H1 (cell line): ENCODE measurements around the gene R3HDML. TPM values are rescaled to one million over a fixed set of nuclear protein-coding genes. Genes with fewer than 3 reads are reported as not detected.

Experiments
- CHD2 ChIP-seq: IDR thresholded peaks from 2 replicates; pipeline ENCODE4 v1.6.1; 2012; ENCODE audit warnings: low read length, improper control_type of control experiment
- polyA plus RNA-seq, 7 experiments: library from polyadenylated mRNA; depleted of rRNA in 3 of 7; stranded (reverse) in 5 of 7; unstranded in 2 of 7; fragments of >200 nt in 5 of 7; fragments of 200-250 nt in 2 of 7; gene quantifications; 1 replicate in 5 of 7; 2 replicates in 1 of 7; 4 replicates in 1 of 7; pipeline versions ENCODE4 v1.2.1 to v1.2.3, GENCODE V29; 2011 to 2013; ENCODE audit warnings: missing spikeins in 2 of 7, mixed read lengths in 2 of 7
- total RNA-seq: library from RNA; stranded (reverse); fragmentation: NEBNext Ultra II Directional; extraction: Animal tissue kit (Norgen Biotek cat#: 25700); gene quantifications from 2 replicates; pipeline ENCODE4 v1.2.1, GENCODE V29; 2021
- TF ChIP-seq, protein P1 (sequence below): fragments of 300-600 bp; sonication (generic); IDR thresholded peaks from 2 replicates; pipeline ENCODE4 v1.7.1; 2012; ENCODE audit warnings: low read length, moderate library complexity, mild to moderate bottlenecking, inconsistent platforms; ENCODE audit not compliant: insufficient replicate concordance

The R3HDML gene
- total and polyA plus RNA-seq, 2 of the 8 experiments (the other 6 are each of a cell fraction or from before 2014, with no cell fraction given), result not detected

DNA sequence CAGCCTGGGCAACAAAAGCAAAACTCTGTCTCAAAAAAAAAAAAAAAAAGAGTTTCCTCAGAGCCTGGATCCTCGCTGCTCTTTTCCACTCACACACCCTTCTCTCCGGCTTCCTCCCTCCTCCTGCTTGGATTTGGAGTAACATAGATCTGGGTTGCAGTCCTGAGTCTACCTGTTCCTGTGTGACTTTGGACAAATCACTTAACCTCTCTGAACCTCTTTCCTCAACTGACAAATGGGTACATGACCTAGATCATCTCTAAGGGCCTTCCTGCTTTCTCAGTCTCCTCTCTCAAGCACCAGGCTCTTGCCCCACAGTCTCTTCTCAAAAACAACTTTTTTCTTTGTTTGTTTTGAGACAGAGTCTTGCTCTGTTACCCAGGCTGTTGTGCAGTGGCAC is 5.6 kb upstream of the R3HDML start (continued):
- TF ChIP-seq, protein P1, sequence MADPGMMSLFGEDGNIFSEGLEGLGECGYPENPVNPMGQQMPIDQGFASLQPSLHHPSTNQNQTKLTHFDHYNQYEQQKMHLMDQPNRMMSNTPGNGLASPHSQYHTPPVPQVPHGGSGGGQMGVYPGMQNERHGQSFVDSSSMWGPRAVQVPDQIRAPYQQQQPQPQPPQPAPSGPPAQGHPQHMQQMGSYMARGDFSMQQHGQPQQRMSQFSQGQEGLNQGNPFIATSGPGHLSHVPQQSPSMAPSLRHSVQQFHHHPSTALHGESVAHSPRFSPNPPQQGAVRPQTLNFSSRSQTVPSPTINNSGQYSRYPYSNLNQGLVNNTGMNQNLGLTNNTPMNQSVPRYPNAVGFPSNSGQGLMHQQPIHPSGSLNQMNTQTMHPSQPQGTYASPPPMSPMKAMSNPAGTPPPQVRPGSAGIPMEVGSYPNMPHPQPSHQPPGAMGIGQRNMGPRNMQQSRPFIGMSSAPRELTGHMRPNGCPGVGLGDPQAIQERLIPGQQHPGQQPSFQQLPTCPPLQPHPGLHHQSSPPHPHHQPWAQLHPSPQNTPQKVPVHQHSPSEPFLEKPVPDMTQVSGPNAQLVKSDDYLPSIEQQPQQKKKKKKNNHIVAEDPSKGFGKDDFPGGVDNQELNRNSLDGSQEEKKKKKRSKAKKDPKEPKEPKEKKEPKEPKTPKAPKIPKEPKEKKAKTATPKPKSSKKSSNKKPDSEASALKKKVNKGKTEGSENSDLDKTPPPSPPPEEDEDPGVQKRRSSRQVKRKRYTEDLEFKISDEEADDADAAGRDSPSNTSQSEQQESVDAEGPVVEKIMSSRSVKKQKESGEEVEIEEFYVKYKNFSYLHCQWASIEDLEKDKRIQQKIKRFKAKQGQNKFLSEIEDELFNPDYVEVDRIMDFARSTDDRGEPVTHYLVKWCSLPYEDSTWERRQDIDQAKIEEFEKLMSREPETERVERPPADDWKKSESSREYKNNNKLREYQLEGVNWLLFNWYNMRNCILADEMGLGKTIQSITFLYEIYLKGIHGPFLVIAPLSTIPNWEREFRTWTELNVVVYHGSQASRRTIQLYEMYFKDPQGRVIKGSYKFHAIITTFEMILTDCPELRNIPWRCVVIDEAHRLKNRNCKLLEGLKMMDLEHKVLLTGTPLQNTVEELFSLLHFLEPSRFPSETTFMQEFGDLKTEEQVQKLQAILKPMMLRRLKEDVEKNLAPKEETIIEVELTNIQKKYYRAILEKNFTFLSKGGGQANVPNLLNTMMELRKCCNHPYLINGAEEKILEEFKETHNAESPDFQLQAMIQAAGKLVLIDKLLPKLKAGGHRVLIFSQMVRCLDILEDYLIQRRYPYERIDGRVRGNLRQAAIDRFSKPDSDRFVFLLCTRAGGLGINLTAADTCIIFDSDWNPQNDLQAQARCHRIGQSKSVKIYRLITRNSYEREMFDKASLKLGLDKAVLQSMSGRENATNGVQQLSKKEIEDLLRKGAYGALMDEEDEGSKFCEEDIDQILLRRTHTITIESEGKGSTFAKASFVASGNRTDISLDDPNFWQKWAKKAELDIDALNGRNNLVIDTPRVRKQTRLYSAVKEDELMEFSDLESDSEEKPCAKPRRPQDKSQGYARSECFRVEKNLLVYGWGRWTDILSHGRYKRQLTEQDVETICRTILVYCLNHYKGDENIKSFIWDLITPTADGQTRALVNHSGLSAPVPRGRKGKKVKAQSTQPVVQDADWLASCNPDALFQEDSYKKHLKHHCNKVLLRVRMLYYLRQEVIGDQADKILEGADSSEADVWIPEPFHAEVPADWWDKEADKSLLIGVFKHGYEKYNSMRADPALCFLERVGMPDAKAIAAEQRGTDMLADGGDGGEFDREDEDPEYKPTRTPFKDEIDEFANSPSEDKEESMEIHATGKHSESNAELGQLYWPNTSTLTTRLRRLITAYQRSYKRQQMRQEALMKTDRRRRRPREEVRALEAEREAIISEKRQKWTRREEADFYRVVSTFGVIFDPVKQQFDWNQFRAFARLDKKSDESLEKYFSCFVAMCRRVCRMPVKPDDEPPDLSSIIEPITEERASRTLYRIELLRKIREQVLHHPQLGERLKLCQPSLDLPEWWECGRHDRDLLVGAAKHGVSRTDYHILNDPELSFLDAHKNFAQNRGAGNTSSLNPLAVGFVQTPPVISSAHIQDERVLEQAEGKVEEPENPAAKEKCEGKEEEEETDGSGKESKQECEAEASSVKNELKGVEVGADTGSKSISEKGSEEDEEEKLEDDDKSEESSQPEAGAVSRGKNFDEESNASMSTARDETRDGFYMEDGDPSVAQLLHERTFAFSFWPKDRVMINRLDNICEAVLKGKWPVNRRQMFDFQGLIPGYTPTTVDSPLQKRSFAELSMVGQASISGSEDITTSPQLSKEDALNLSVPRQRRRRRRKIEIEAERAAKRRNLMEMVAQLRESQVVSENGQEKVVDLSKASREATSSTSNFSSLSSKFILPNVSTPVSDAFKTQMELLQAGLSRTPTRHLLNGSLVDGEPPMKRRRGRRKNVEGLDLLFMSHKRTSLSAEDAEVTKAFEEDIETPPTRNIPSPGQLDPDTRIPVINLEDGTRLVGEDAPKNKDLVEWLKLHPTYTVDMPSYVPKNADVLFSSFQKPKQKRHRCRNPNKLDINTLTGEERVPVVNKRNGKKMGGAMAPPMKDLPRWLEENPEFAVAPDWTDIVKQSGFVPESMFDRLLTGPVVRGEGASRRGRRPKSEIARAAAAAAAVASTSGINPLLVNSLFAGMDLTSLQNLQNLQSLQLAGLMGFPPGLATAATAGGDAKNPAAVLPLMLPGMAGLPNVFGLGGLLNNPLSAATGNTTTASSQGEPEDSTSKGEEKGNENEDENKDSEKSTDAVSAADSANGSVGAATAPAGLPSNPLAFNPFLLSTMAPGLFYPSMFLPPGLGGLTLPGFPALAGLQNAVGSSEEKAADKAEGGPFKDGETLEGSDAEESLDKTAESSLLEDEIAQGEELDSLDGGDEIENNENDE, result no peak
- no peak for TF ChIP-seq CHD2
